GM21529 (cell line): ENCODE data around the gene REM2.
A peak's percentile ranks its signal among the peaks of the same experiment; 100 is the strongest.
"Not testable (repeated sequence)": the region's sequence is repeated elsewhere in the genome, so short reads cannot be mapped to it uniquely, and the experiment has no call there.

Experiments
- ATAC-seq: cut with Tn5 transposase; IDR thresholded peaks from one replicate; pipeline ENCODE4 v1.9.1; 2021; ENCODE audit not compliant: unreplicated experiment

REM2 gene

GRCh38 chr14:22896356-22896755 lies 13.3 kb downstream of the REM2 start:
- no peak for ATAC-seq

- ATAC-seq, result no peak
Observed at GRCh38 chr14:22896760-22897159, 13.7 kb downstream of the REM2 start.

- no peak for ATAC-seq
Observed at GRCh38 chr14:22897357-22897756, 14.3 kb downstream of the REM2 start.

- no peak for ATAC-seq
Observed at GRCh38 chr14:22898302-22899090, 15.5 kb downstream of the REM2 start.

- no peak for ATAC-seq
Observed at GRCh38 chr14:22900081-22900799, 17.2 kb downstream of the REM2 start.

- no peak for ATAC-seq
Observed at GRCh38 chr14:22901799-22902198, 18.8 kb downstream of the REM2 start.

- ATAC-seq, result no peak
Observed at GRCh38 chr14:22903742-22904087, 20.7 kb downstream of the REM2 start.

- no peak for ATAC-seq
Observed at GRCh38 chr14:22905627-22906026, 22.6 kb downstream of the REM2 start.

- no peak for ATAC-seq
Observed at GRCh38 chr14:22906073-22906472, 23.1 kb downstream of the REM2 start.

GRCh38 chr14:22907429-22907828 lies 24.4 kb downstream of the REM2 start:
- no peak for ATAC-seq

- no peak for ATAC-seq
Observed at GRCh38 chr14:22908601-22909000, 25.6 kb downstream of the REM2 start.

- no peak for ATAC-seq
Observed at GRCh38 chr14:22910916-22911315, 27.9 kb downstream of the REM2 start.

GRCh38 chr14:22914836-22915235 lies 31.8 kb downstream of the REM2 start:
- ATAC-seq, result not testable (repeated sequence)

GRCh38 chr14:22915886-22916521 lies 33.0 kb downstream of the REM2 start:
- ATAC-seq, result no peak

- ATAC-seq, result peak; percentile 89
Observed at GRCh38 chr14:22918804-22919600, 36.0 kb downstream of the REM2 start, which contains the start of gene RBM23. TSS of gene RBM23 (minus strand) at chr14:22919149.

- ATAC-seq, result no peak
Observed at GRCh38 chr14:22919601-22919921, 36.5 kb downstream of the REM2 start.

GRCh38 chr14:22920697-22921096 lies 37.7 kb downstream of the REM2 start:
- ATAC-seq, result no peak

GRCh38 chr14:22922294-22922693 lies 39.3 kb downstream of the REM2 start:
- ATAC-seq, result no peak

- no peak for ATAC-seq
Observed at GRCh38 chr14:22923746-22924145, 40.7 kb downstream of the REM2 start.

- ATAC-seq, result no peak
Observed at GRCh38 chr14:22925513-22925912, 42.5 kb downstream of the REM2 start.

- ATAC-seq, result no peak
Observed at GRCh38 chr14:22926316-22926715, 43.3 kb downstream of the REM2 start.
